HG02884 (cell line): ENCODE measurements around the gene DUS2.
"Not testable (repeated sequence)": the region's sequence is repeated elsewhere in the genome, so short reads cannot be mapped to it uniquely, and the experiment has no call there.

Source experiments
- ATAC-seq: cut with Tn5 transposase; IDR thresholded peaks from one replicate; pipeline ENCODE4 v1.9.1; 2021; ENCODE audit warnings: mild to moderate bottlenecking, moderate library complexity; ENCODE audit not compliant: unreplicated experiment

Gene DUS2

DNA sequence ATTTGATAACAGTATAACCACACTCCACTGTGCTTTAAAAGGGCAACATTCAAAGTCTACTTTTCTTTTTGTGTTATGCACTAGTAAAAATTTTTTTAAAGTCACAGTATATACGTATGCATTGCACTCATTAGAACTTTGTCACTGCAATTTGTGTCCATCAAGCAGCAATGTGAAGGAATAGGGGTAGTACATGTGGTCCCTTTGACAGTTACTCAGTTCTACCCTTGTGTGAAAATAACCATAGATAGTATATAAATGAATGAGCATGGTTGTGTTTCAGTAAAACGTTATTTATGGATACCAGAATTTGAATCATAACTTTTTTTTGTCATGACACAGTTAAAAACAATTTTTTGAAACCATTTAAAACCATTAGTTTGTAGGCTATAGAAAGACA is 92.8 kb downstream of the DUS2 start:
- no peak for ATAC-seq

DNA sequence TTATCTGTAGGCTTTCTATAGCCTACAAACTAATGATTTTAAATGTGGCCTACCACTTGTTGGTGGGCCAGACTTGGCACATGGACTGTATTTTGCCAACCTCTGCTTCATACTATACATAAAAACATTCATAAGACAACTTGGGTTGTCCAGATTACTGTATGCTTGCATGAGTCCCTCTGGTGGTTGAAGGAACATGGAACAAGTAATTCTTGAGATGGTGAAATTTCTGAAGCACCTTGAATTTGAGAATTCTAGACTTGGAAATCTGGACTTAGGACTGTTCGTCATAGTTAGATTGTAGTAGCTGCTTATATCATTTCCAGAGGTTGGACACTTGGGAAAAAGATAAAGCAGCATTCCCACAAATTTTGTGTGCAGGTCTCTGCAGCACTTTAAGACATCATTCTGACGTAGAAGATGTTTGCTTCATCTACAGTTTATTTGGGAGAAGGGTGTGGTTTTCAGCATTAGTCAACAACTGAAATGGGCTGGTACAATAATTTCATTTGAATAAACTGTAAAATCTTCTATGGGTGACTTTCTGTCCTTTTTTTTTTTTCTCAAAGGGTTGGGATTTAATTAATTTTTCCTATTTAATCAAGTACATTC is 93.3 kb downstream of the DUS2 start:
- no peak for ATAC-seq

DNA sequence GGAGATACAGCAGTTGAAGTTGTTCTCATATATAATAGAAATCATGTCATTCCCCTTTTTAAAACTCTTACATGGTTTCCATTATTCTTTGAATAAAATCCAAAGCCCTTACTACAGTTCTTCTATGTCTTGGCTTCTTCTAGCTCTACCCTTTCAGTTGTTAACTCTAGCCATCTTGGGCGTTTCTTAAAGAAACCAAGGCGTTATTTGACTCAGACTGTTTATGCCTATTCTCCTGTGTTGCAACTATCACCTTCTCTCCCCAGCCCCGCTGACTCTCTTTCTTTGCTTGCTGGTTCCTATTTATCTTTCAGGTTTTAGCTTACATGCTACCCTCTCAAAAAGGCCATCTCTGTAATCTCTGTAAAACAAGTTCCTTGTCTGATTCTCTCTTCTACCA is 94.8 kb downstream of the DUS2 start:
- ATAC-seq: no peak

DNA sequence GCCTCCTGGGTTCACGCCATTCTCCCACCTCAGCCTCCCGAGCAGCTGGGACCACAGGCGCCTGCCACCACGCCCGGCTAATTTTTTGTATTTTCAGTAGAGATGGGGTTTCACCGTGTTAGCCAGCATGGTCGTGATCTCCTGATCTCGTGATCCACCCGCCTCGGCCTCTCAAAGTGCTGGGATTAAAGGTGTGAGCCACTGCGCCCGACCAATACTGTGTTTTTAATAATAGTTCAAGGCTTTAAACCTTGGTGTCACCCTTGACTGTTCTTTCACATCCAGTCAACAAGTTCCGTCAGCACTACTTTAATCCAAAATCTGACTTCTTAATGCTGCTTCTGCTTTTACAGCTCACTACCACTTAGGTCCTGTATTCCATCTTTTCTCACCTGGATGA is 95.9 kb downstream of the DUS2 start:
- ATAC-seq: not testable (repeated sequence)

DNA sequence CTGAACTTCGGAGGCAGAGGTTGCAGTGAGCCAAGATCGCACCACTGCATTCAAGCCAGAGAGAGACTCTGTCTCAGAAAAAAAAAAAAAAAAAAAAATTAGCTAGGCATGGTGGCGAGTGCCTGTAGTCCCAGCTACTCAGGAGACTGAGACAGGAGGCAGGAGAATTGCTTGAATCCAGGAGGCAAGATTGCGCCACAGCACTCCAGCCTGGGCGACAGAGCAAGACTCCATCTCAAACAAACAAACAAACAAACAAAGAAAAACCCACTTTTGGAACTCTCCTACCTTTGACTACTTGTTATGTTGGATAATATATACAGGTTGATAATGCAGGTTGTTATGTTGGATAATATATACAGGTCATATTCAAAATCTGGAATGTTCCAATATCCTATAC is 97.4 kb downstream of the DUS2 start:
- not testable (repeated sequence) for ATAC-seq

DNA sequence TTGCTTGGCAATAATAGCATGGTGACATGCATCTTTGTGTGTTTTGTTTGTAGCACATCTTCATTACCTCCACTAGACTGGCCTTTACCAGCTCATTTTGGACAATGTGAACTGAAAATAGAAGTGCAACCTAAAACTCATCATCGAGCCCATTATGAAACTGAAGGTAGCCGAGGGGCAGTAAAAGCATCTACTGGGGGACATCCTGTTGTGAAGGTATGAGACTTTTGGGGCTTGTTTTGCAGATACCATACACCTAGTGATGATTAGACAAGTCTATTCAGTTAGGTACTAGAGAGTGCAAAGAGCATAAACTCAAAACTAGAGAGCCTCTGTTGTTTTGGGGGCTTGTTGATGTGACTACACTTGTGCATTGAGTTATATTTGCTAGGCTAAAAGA is 103.3 kb downstream of the DUS2 start:
- no peak for ATAC-seq

DNA sequence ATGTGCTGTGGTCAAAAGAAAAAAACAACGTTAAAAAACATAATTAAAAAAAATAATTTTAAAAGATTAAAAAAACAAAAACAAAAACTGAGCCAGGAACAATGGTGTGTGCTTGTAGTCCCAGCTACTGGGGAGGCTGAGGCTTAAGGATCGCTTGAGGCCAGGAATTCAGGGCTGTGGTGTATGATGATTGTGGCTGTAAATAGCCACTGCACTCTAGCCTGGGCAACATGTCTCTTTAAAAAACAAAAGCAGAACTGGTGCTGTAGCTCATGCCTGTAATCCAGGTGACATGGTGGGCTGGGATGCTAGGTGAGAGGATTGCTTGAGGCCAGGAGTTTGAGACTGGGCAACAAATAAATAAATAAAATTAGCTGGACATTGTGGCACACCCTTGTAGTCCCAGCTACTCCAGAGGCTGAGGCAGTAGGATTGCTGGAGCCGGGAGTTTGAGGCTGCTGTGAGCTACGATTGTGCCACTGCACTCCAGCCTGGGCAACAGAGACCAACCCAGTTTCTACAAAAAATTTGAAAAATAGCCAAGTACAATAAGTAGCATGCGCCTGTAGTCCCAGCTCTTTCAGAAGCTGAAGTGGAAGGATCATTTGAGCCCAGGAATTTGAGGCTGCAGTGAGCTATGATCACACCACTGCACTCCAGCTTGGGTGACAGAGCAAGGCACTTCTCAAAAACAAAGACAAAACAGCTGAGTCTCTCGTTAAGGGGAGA is 105.7 kb downstream of the DUS2 start:
- ATAC-seq: no peak
